Suprapubic skin (tissue), 4 donors: ENCODE measurements around the gene SLC23A3. TPM values are rescaled to one million over a fixed set of nuclear protein-coding genes. Genes with fewer than 3 reads are reported as not detected.

Experiments used
- DNase-seq, 2 donors: peaks; one replicate each; pipeline ENCODE4 v3.0.0-alpha.2; 2019; ENCODE audit warnings: low spot score in 2 of 2
- H3K27ac ChIP-seq: fragments of 200-600 bp; sonication (generic); one replicate; pipeline ENCODE4 v1.5.1; 2019
- H3K27me3 ChIP-seq: fragments of 200-600 bp; sonication (generic); one replicate; pipeline ENCODE4 v1.5.1; 2019
- H3K36me3 ChIP-seq: fragments of 200-600 bp; sonication (generic); one replicate; pipeline ENCODE4 v1.5.1; 2019
- H3K4me1 ChIP-seq: fragments of 200-600 bp; sonication (generic); one replicate; pipeline ENCODE4 v1.5.1; 2019
- H3K4me3 ChIP-seq: fragments of 200-600 bp; sonication (generic); one replicate; pipeline ENCODE4 v1.5.1; 2019; ENCODE audit warnings: mild to moderate bottlenecking
- H3K9me3 ChIP-seq: fragments of 200-600 bp; sonication (generic); one replicate; pipeline ENCODE4 v1.5.1; 2019
- EP300 ChIP-seq: sonication (generic); formaldehyde crosslinking; IDR thresholded peaks from one replicate; pipeline ENCODE4 v1.6.1; 2017; ENCODE audit warnings: antibody characterized with exemption
- POLR2A ChIP-seq, 2 donors: fragments of 450-650 bp; IDR thresholded peaks; one replicate each; pipeline ENCODE4 v1.6.1; 2017; ENCODE audit warnings: antibody characterized with exemption in 2 of 2, mild to moderate bottlenecking in 2 of 2, moderate library complexity in 2 of 2
- POLR2AphosphoS5 ChIP-seq, 3 donors: sonication (generic); formaldehyde crosslinking; IDR thresholded peaks; one replicate each; pipeline ENCODE4 v1.6.1; 2017; ENCODE audit warnings: antibody characterized with exemption in 3 of 3
- WGBS: methylation state at CpG from one replicate; pipeline ENCODE4 v1.1.5; 2018; 5-methylcytosine and 5-hydroxymethylcytosine counted together
- total RNA-seq, 4 donors: library from RNA; depleted of rRNA; stranded (reverse); fragments of >200 nt; gene quantifications; one replicate each; pipeline ENCODE4 v1.1.0, GENCODE V29; 2016
- TF ChIP-seq, protein P1 (sequence below), 2 donors: fragments of 200-600 bp in 1 of 2; fragments of 450-650 bp in 1 of 2; sonication (generic) in 1 of 2; IDR thresholded peaks; one replicate each; pipeline ENCODE4 v1.5.1; 2016 to 2019; ENCODE audit warnings: antibody characterized with exemption in 2 of 2, mild to moderate bottlenecking in 1 of 2, moderate library complexity in 1 of 2

Gene SLC23A3
- total RNA-seq, 4 donors from 2014 or later: 2.4 to 12.6 (median 3.2) TPM

DNA sequence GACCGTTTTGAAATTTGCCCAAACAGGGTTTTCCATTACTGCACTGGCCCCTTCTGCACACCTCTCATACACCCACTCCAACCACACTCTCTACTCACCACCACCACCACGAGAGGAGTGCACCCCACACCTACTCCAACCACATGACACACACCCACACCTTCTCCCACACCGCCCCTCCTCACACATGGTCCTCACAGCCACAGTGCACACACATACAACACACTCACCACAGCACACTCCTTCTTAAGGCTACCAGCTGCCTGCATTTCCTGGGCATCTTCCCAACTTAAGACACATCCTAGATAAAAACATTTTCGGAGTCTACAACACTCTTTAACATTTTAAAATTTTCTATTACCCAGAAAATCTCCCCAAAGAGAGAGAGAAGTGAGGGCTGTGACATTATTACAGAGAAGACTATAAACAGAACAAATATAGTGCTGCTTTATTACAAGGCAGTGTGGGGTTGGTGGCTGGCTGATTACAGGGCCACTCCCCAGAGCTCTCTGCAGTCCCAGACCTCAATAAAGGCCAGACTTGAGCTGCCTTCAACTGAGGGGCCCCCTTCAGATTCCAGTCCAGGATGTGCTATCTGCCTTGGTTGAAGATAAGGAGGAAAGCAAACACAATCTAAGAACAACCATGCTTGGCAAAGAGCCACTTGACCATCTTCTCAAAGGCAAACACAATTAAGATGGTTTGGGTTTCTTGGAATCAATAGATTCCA lies 45.3 kb downstream of the SLC23A3 start:
- Histone ChIP-seq H3K9me3 (no peaks in the 10 kb centered on the region), H3K4me1 (peaks cover 43% of the 10 kb centered on the region), H3K27ac (no peak overlapping the region), H3K36me3 (no peaks in the 10 kb centered on the region), H3K4me3 (no peak overlapping the region), H3K27me3 (no peaks in the 10 kb centered on the region)
- TF ChIP-seq POLR2AphosphoS5 (IDR thresholded peaks at IDR 0.05): no peak
- no peak for TF ChIP-seq EP300
- TF ChIP-seq POLR2A (IDR thresholded peaks at IDR 0.05): no peak
- TF ChIP-seq, protein P1, sequence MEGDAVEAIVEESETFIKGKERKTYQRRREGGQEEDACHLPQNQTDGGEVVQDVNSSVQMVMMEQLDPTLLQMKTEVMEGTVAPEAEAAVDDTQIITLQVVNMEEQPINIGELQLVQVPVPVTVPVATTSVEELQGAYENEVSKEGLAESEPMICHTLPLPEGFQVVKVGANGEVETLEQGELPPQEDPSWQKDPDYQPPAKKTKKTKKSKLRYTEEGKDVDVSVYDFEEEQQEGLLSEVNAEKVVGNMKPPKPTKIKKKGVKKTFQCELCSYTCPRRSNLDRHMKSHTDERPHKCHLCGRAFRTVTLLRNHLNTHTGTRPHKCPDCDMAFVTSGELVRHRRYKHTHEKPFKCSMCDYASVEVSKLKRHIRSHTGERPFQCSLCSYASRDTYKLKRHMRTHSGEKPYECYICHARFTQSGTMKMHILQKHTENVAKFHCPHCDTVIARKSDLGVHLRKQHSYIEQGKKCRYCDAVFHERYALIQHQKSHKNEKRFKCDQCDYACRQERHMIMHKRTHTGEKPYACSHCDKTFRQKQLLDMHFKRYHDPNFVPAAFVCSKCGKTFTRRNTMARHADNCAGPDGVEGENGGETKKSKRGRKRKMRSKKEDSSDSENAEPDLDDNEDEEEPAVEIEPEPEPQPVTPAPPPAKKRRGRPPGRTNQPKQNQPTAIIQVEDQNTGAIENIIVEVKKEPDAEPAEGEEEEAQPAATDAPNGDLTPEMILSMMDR (IDR thresholded peaks at IDR 0.05): no peak
- no peak for DNase-seq
- 81% methylated on average over 4 of the region's 4 CpGs for WGBS

- DNase-seq: no peak
- no peaks in the 10 kb centered on the region for H3K36me3 ChIP-seq
- 83% methylated on average over 8 of the region's 8 CpGs for WGBS
- H3K9me3 ChIP-seq: no peaks in the 10 kb centered on the region
- no peak overlapping the region for H3K4me3 ChIP-seq
- TF ChIP-seq POLR2A (IDR thresholded peaks at IDR 0.05) (no peak), EP300 (no peak), POLR2AphosphoS5 (IDR thresholded peaks at IDR 0.05) (no peak)
- TF ChIP-seq, protein P1 (IDR thresholded peaks at IDR 0.05): no peak
- no peaks in the 10 kb centered on the region for H3K27me3 ChIP-seq
- H3K4me1 ChIP-seq: peaks cover 43% of the 10 kb centered on the region
- H3K27ac ChIP-seq: no peak overlapping the region
Observed at GRCh38 chr2:219123356-219124135, 46.3 kb downstream of the SLC23A3 start.

GRCh38 chr2:219122202-219122980 lies 47.4 kb downstream of the SLC23A3 start:
- Histone ChIP-seq H3K27ac (peak overlapping the region; percentile 17), H3K4me1 (peaks cover 37% of the 10 kb centered on the region), H3K36me3 (no peaks in the 10 kb centered on the region), H3K27me3 (no peaks in the 10 kb centered on the region), H3K4me3 (no peak overlapping the region), H3K9me3 (no peaks in the 10 kb centered on the region)
- no peak for DNase-seq
- TF ChIP-seq POLR2A (IDR thresholded peaks at IDR 0.05): no peak
- TF ChIP-seq, protein P1 (IDR thresholded peaks at IDR 0.05): no peak
- no peak for TF ChIP-seq POLR2AphosphoS5 (IDR thresholded peaks at IDR 0.05)
- no peak for TF ChIP-seq EP300
- WGBS: 59% methylated on average over 5 of the region's 5 CpGs

GRCh38 chr2:219120082-219120481 lies 49.7 kb downstream of the SLC23A3 start:
- H3K9me3 ChIP-seq: no peaks in the 10 kb centered on the region
- H3K27ac ChIP-seq: no peak overlapping the region
- peaks cover 3% of the 10 kb centered on the region for H3K36me3 ChIP-seq
- H3K4me3 ChIP-seq: no peak overlapping the region
- H3K27me3 ChIP-seq: no peaks in the 10 kb centered on the region
- TF ChIP-seq EP300 (no peak), POLR2AphosphoS5 (IDR thresholded peaks at IDR 0.05) (no peak), POLR2A (IDR thresholded peaks at IDR 0.05) (no peak)
- TF ChIP-seq, protein P1 (IDR thresholded peaks at IDR 0.05): no peak
- no peak for DNase-seq
- H3K4me1 ChIP-seq: peaks cover 29% of the 10 kb centered on the region
